Bronchial epithelial cell (primary cell): ENCODE measurements around the gene GANAB. TPM values are rescaled to one million over a fixed set of nuclear protein-coding genes. Genes with fewer than 3 reads are reported as not detected.
"Not testable (repeated sequence)": the region's sequence is repeated elsewhere in the genome, so short reads cannot be mapped to it uniquely, and the experiment has no call there.

ENCODE experiments used
- DNase-seq: peaks from one replicate; pipeline ENCODE4 v3.0.0-alpha.2; 2010; ENCODE audit warnings: low read depth
- FAIRE-seq: peaks from 2 replicates; lab custom pipeline; 2011; peaks lifted over from hg19 to GRCh38; lab: Jason Lieb, UNC
- H3K27me3 ChIP-seq: 2 replicates; pipeline ENCODE4 v1.5.1; 2011; ENCODE audit warnings: low read length; ENCODE audit not compliant: control insufficient read depth, insufficient read depth
- H3K36me3 ChIP-seq: 2 replicates; pipeline ENCODE4 v1.5.1; 2011; ENCODE audit warnings: low read length; ENCODE audit not compliant: control insufficient read depth, insufficient read depth
- H3K4me3 ChIP-seq: 2 replicates; pipeline ENCODE4 v1.5.1; 2011; ENCODE audit warnings: mild to moderate bottlenecking, low read depth, low read length, control low read depth
- total RNA-seq: library from RNA; depleted of rRNA; stranded (reverse); fragments of >200 nt; gene quantifications from 2 replicates; pipeline ENCODE4 v1.2.1, GENCODE V29; 2014
- TF ChIP-seq, protein P1 (sequence below): IDR thresholded peaks from 2 replicates; pipeline ENCODE4 v1.5.1; 2011; ENCODE audit warnings: mild to moderate bottlenecking, moderate library complexity, low read length, control low read depth, inconsistent platforms; ENCODE audit not compliant: insufficient read depth, severe bottlenecking

Gene GANAB
- total RNA-seq: 138 TPM in 2 replicates

DNA sequence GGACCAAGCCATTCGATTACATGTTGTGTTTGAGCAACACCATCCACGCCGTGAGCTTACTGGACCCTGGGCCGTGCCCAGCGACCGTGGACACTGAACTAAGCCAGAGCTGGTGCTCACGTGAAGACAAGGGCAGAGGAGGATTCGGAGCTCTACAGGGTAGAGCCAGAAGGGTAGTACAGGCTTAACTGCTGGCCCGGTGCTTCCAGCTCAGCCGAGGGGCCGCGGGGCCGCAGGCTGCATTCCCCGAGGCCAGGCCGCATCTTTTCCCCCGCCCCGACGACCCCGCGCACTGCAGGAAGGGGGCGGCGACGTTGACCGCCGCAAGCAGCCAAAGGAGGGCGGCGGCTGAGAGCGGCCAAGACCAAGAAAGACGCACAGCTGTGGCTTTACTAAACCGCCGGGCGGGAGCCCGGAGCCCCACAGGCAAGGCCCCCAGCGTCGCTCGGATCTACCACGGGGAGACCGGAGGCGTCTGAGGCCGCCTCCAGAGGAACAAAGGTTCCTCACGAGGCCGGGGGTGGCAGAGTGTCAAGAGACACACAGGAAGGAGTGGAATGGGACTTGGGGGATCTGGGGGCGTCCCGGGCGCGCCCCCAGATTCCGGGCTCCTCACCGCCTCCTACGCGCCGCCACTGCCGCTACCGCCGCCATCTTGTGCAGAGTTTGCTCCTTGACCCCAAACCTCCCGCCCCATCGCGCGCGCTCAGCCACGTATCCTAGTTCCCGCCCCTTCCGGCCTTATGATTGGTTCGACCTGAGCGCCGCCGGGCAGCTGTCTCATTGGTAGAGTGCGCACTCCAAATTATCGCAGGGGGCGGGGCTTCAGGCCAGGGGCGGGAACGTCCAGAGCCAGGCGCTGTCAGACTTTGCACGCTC, at the start of gene GANAB:
TSS of gene GANAB (minus strand) at position 668 of the 879 bp plus-strand sequence. CDS start at position 654, 14 bp downstream.
- peak; percentile 87 for DNase-seq
- Histone ChIP-seq H3K27me3 (no peaks in the 10 kb centered on the region), H3K36me3 (peaks cover 18% of the 10 kb centered on the region), H3K4me3 (peak within 1 kb of the TSS; percentile 89)
- TF ChIP-seq, protein P1, sequence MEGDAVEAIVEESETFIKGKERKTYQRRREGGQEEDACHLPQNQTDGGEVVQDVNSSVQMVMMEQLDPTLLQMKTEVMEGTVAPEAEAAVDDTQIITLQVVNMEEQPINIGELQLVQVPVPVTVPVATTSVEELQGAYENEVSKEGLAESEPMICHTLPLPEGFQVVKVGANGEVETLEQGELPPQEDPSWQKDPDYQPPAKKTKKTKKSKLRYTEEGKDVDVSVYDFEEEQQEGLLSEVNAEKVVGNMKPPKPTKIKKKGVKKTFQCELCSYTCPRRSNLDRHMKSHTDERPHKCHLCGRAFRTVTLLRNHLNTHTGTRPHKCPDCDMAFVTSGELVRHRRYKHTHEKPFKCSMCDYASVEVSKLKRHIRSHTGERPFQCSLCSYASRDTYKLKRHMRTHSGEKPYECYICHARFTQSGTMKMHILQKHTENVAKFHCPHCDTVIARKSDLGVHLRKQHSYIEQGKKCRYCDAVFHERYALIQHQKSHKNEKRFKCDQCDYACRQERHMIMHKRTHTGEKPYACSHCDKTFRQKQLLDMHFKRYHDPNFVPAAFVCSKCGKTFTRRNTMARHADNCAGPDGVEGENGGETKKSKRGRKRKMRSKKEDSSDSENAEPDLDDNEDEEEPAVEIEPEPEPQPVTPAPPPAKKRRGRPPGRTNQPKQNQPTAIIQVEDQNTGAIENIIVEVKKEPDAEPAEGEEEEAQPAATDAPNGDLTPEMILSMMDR: no peak
- FAIRE-seq: no peak

DNA sequence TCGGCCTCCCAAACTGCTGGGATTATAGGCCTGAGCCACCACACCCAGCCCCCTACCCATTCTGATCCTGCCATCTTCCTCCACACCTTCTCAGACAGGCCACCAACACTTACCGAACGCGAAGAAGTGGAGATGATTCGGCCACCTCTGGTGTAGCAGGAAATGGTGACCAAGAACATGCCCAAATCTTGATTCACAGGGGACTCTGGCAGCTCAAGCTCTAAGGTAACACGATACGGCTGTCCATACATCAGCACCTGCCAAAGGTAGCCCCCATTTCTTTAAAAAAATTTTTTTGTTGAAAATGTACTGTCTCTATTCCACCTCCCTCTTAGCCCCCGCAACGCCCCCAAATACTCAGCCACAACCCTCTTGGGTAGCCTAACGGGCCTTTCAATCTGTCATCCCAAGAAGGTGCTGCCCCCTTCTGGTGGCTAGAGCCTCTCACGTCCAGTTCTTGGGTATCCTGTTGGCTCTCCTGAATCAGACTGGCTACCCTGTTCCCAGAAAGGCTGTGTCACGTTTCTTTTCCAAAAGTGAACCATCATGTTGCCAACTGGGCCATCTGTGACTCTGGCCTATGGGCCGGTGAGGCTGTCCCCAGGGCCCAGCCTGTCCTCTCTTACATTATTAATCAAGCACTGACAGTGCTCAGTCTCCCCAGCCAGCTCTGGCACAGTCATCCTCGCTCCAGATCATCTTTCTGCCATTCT, 48.2 kb upstream of the GANAB start:
- FAIRE-seq (no peak), DNase-seq (peak; percentile 68)
- no peaks in the 10 kb centered on the region for H3K27me3 ChIP-seq
- H3K36me3 ChIP-seq: peaks cover 10% of the 10 kb centered on the region
- H3K4me3 ChIP-seq: no peak overlapping the region
- TF ChIP-seq, protein P1: peak; percentile 80

DNA sequence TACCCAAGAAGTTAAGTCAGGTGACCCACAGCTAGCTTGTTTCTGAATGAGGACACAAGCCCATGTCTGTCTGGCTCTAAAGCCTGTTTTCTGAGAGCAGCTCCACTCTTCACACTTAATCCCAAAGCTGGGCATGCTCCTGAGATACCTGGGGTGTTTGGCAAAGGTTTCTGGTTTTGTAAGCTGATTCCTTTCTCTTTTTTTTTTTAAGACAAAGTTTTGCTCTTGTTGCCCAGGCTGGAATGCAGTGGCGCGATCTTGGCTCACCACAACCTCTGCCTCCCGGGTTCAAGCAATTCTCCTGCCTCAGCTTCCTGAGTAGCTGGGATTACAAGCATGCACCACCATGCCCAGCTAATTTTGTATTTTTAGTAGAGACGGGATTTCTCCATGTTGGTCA, 47.2 kb upstream of the GANAB start:
- not testable (repeated sequence) for DNase-seq, H3K36me3 ChIP-seq

DNA sequence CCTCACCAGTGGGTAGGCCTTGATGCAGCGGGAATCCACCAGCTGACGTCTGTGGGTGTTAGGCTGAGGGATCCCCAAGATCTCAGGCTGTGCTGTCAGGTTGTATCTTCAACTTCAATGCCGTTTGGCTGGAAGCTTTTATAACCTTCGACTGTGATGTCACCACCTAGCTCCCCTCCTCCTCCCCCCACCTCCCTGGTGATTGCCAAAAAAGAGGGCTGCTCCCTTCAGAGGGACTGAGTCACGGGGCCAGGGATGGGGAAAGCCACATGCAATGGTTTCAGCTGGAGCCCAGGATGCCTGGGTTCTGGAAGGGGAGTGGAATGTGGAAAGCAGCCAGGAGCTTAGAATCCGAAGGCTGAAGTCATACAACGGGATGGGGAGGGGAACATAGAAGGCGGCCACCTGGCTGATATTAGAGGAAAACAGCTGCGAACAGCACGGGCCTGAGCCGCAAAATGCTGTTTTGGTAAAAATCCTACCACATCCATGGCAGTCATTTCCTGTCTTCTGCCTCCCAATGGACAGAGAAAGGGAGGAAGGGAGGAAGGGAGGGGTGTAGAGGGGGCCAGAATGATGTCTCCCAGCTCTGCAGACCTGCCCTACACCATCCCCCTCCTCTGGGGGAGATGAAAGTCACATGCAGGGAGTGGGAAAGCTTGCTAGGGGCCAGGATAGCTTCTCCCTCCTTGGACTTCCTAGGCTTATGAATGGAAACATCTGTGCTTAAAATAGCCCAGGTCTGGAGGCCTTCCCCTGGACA, 43.2 kb upstream of the GANAB start, which contains the start of gene LRRN4CL:
TSS of gene LRRN4CL (minus strand) at position 110 of the 763 bp plus-strand sequence. CDS start 1,022 bp downstream, outside the sequence.
- TF ChIP-seq, protein P1: no peak
- no peak for FAIRE-seq
- DNase-seq: no peak
- H3K36me3 ChIP-seq: peaks cover 10% of the 10 kb centered on the region
- H3K27me3 ChIP-seq: no peaks in the 10 kb centered on the region
- no peak within 1 kb of the TSS for H3K4me3 ChIP-seq

More for the DNA sequence above, 47.2 kb upstream of the GANAB start:
- not testable (repeated sequence) for H3K4me3 ChIP-seq, FAIRE-seq, H3K27me3 ChIP-seq

DNA sequence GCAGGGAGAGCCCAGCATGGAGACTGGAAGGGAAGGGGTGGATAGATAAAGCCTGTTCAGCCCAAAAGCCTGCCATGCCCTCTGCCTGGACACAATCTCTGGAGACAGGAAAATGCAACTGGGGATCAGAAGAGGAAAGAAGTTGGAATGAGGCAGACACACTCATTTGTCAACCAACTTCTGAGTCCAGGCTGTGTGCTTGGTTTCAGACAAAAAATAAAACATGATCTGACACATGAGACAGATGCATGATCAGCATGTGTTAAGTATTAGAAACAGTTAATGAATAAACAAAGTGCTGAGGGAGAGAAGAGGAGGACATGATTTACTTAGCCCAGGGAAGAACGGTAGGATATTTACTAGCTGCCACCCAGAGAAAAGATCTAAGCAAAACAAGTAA, 42.1 kb upstream of the GANAB start:
- TF ChIP-seq, protein P1: no peak
- peaks cover 10% of the 10 kb centered on the region for H3K36me3 ChIP-seq
- no peak for FAIRE-seq
- no peaks in the 10 kb centered on the region for H3K27me3 ChIP-seq
- H3K4me3 ChIP-seq: no peak overlapping the region
- no peak for DNase-seq
